Right forelimb (tissue), 1 donor: ENCODE results near the gene RIPK3.

Experiments used
- DNase-seq: peaks from one replicate; pipeline ENCODE4 v3.0.0-alpha.2; 2018

Gene RIPK3

GRCh38 chr14:24300326-24300980 lies 39.3 kb downstream of the RIPK3 start:
- DNase-seq, result no peak

GRCh38 chr14:24299255-24300191 lies 40.3 kb downstream of the RIPK3 start, which contains the start of the genes DHRS1 and NOP9:
DHRS1 (minus strand) TSS chr14:24299780; CDS start chr14:24299106, 674 bp downstream.
NOP9 (plus strand) TSS chr14:24299850; CDS start chr14:24299955, 105 bp downstream.
- DNase-seq, result peak; percentile 96

GRCh38 chr14:24298892-24299254 lies 40.9 kb downstream of the RIPK3 start:
- no peak for DNase-seq

GRCh38 chr14:24297190-24297964 lies 42.4 kb downstream of the RIPK3 start:
- no peak for DNase-seq

GRCh38 chr14:24296341-24297157 lies 43.2 kb downstream of the RIPK3 start:
- peak; percentile 74 for DNase-seq

- no peak for DNase-seq
These were observed 46.3 kb downstream of the RIPK3 start for GRCh38 chr14:24293525-24293924.

- no peak for DNase-seq
These were observed 47.5 kb downstream of the RIPK3 start for GRCh38 chr14:24292118-24292807.

- no peak for DNase-seq
These were observed 48.2 kb downstream of the RIPK3 start for GRCh38 chr14:24291446-24292117.

- no peak for DNase-seq
These were observed 49.0 kb downstream of the RIPK3 start for GRCh38 chr14:24290746-24291145.

- DNase-seq, result no peak
These were observed 50.0 kb downstream of the RIPK3 start for GRCh38 chr14:24289649-24290280.

- no peak for DNase-seq
These were observed 52.8 kb downstream of the RIPK3 start for GRCh38 chr14:24286996-24287395.
